ENCODE data around the gene PROSER3. TPM values are rescaled to one million over a fixed set of nuclear protein-coding genes. Genes with fewer than 3 reads are reported as not detected.

Gene PROSER3
- polyA plus RNA-seq, 4 donors = 1.8 to 15.0 (median 6.2) TPM

- DNase-seq (no peak), FAIRE-seq (no peak)
- H3K27me3 ChIP-seq (ENCODE audit: control insufficient read depth in 3 of 3, insufficient read depth in 3 of 3, low read length in 3 of 3) = no peaks in the 10 kb centered on the region
- H3K9me3 ChIP-seq (ENCODE audit: control insufficient read depth in 2 of 2, insufficient read depth in 1 of 2, low read depth in 1 of 2, low read length in 1 of 2) = no peaks in the 10 kb centered on the region
- H3K27ac ChIP-seq (ENCODE audit: low read depth in 1 of 3, low read length in 2 of 3) = no peak overlapping the region
- H3K4me3 ChIP-seq (ENCODE audit: low read depth in 1 of 3, low read length in 3 of 3) = no peak overlapping the region
- WGBS, 3 donors = 59 to 82% (median 71%) methylated on average over 8 of the region's 8 CpGs
- H3K4me1 ChIP-seq (ENCODE audit: control insufficient read depth in 3 of 3, insufficient read depth in 2 of 3, low read depth in 1 of 3, low read length in 2 of 3) = peaks cover 0 to 12% (median 0%) of the 10 kb centered on the region in 3 donors
- peaks cover 0 to 51% (median 4%) of the 10 kb centered on the region in 3 donors for H3K36me3 ChIP-seq (ENCODE audit: control insufficient read depth in 3 of 3, insufficient read depth in 2 of 3, low read depth in 1 of 3, low read length in 3 of 3)
Measured at GRCh38 chr19:35779033-35779432, 21.1 kb downstream of the PROSER3 start.

- no peak overlapping the region for H3K4me3 ChIP-seq (ENCODE audit: low read depth in 1 of 3, low read length in 3 of 3)
- 94 to 95% (median 94%) methylated on average over 16 of the region's 16 CpGs for WGBS, 3 donors
- H3K9me3 ChIP-seq (ENCODE audit: control insufficient read depth in 2 of 2, insufficient read depth in 1 of 2, low read depth in 1 of 2, low read length in 1 of 2) = no peaks in the 10 kb centered on the region
- H3K36me3 ChIP-seq (ENCODE audit: control insufficient read depth in 3 of 3, insufficient read depth in 2 of 3, low read depth in 1 of 3, low read length in 3 of 3) = peaks cover 0 to 53% (median 4%) of the 10 kb centered on the region in 3 donors
- H3K4me1 ChIP-seq (ENCODE audit: control insufficient read depth in 3 of 3, insufficient read depth in 2 of 3, low read depth in 1 of 3, low read length in 2 of 3) = peaks cover 0 to 9% (median 0%) of the 10 kb centered on the region in 3 donors
- no peak overlapping the region for H3K27ac ChIP-seq (ENCODE audit: low read depth in 1 of 3, low read length in 2 of 3)
- DNase-seq (no peak), FAIRE-seq (no peak)
- no peaks in the 10 kb centered on the region for H3K27me3 ChIP-seq (ENCODE audit: control insufficient read depth in 3 of 3, insufficient read depth in 3 of 3, low read length in 3 of 3)
Measured at GRCh38 chr19:35780058-35780457, 22.1 kb downstream of the PROSER3 start.

GRCh38 chr19:35780717-35781116, 22.7 kb downstream of the PROSER3 start:
- 92 to 95% (median 95%) methylated on average over 17 to 20 of the region's 20 CpGs for WGBS, 3 donors
- Histone ChIP-seq H3K4me3 (ENCODE audit: low read depth in 1 of 3, low read length in 3 of 3) (no peak overlapping the region), H3K27me3 (ENCODE audit: control insufficient read depth in 3 of 3, insufficient read depth in 3 of 3, low read length in 3 of 3) (no peaks in the 10 kb centered on the region), H3K4me1 (ENCODE audit: control insufficient read depth in 3 of 3, insufficient read depth in 2 of 3, low read depth in 1 of 3, low read length in 2 of 3) (peaks cover 0 to 11% (median 0%) of the 10 kb centered on the region in 3 donors), H3K27ac (ENCODE audit: low read depth in 1 of 3, low read length in 2 of 3) (no peak overlapping the region), H3K36me3 (ENCODE audit: control insufficient read depth in 3 of 3, insufficient read depth in 2 of 3, low read depth in 1 of 3, low read length in 3 of 3) (peaks cover 0 to 56% (median 4%) of the 10 kb centered on the region in 3 donors), H3K9me3 (ENCODE audit: control insufficient read depth in 2 of 2, insufficient read depth in 1 of 2, low read depth in 1 of 2, low read length in 1 of 2) (no peaks in the 10 kb centered on the region)
- FAIRE-seq (no peak), DNase-seq (no peak)

GRCh38 chr19:35781650-35782049, 23.7 kb downstream of the PROSER3 start:
- no peak overlapping the region for H3K27ac ChIP-seq (ENCODE audit: low read depth in 1 of 3, low read length in 2 of 3)
- no peak overlapping the region for H3K4me3 ChIP-seq (ENCODE audit: low read depth in 1 of 3, low read length in 3 of 3)
- WGBS, 3 donors = 82 to 94% (median 91%) methylated on average over 8 to 9 of the region's 9 CpGs
- H3K9me3 ChIP-seq (ENCODE audit: control insufficient read depth in 2 of 2, insufficient read depth in 1 of 2, low read depth in 1 of 2, low read length in 1 of 2) = no peaks in the 10 kb centered on the region
- FAIRE-seq = no peak
- H3K27me3 ChIP-seq (ENCODE audit: control insufficient read depth in 3 of 3, insufficient read depth in 3 of 3, low read length in 3 of 3) = no peaks in the 10 kb centered on the region
- H3K4me1 ChIP-seq (ENCODE audit: control insufficient read depth in 3 of 3, insufficient read depth in 2 of 3, low read depth in 1 of 3, low read length in 2 of 3) = peaks cover 0 to 13% (median 0%) of the 10 kb centered on the region in 3 donors
- DNase-seq = no peak
- H3K36me3 ChIP-seq (ENCODE audit: control insufficient read depth in 3 of 3, insufficient read depth in 2 of 3, low read depth in 1 of 3, low read length in 3 of 3) = peaks cover 0 to 56% (median 4%) of the 10 kb centered on the region in 3 donors

- Histone ChIP-seq H3K4me3 (ENCODE audit: low read depth in 1 of 3, low read length in 3 of 3) (no peak overlapping the region), H3K9me3 (ENCODE audit: control insufficient read depth in 2 of 2, insufficient read depth in 1 of 2, low read depth in 1 of 2, low read length in 1 of 2) (no peaks in the 10 kb centered on the region), H3K27ac (ENCODE audit: low read depth in 1 of 3, low read length in 2 of 3) (no peak overlapping the region), H3K4me1 (ENCODE audit: control insufficient read depth in 3 of 3, insufficient read depth in 2 of 3, low read depth in 1 of 3, low read length in 2 of 3) (peaks cover 0 to 14% (median 0%) of the 10 kb centered on the region in 3 donors), H3K36me3 (ENCODE audit: control insufficient read depth in 3 of 3, insufficient read depth in 2 of 3, low read depth in 1 of 3, low read length in 3 of 3) (peaks cover 0 to 55% (median 6%) of the 10 kb centered on the region in 3 donors), H3K27me3 (ENCODE audit: control insufficient read depth in 3 of 3, insufficient read depth in 3 of 3, low read length in 3 of 3) (no peaks in the 10 kb centered on the region)
- FAIRE-seq = no peak
- 95 to 97% (median 96%) methylated on average over 12 of the region's 12 CpGs for WGBS, 3 donors
- no peak for DNase-seq
Measured at GRCh38 chr19:35782589-35782988, 24.6 kb downstream of the PROSER3 start.

GRCh38 chr19:35783469-35784434, 25.8 kb downstream of the PROSER3 start:
- peaks cover 0 to 45% (median 6%) of the 10 kb centered on the region in 3 donors for H3K36me3 ChIP-seq (ENCODE audit: control insufficient read depth in 3 of 3, insufficient read depth in 2 of 3, low read depth in 1 of 3, low read length in 3 of 3)
- H3K4me3 ChIP-seq (ENCODE audit: low read depth in 1 of 3, low read length in 3 of 3) = no peak overlapping the region
- no peaks in the 10 kb centered on the region for H3K27me3 ChIP-seq (ENCODE audit: control insufficient read depth in 3 of 3, insufficient read depth in 3 of 3, low read length in 3 of 3)
- peaks cover 0 to 14% (median 0%) of the 10 kb centered on the region in 3 donors for H3K4me1 ChIP-seq (ENCODE audit: control insufficient read depth in 3 of 3, insufficient read depth in 2 of 3, low read depth in 1 of 3, low read length in 2 of 3)
- DNase-seq (no peak), FAIRE-seq (no peak)
- H3K9me3 ChIP-seq (ENCODE audit: control insufficient read depth in 2 of 2, insufficient read depth in 1 of 2, low read depth in 1 of 2, low read length in 1 of 2) = no peaks in the 10 kb centered on the region
- H3K27ac ChIP-seq (ENCODE audit: low read depth in 1 of 3, low read length in 2 of 3) = no peak overlapping the region
- WGBS, 3 donors = 79 to 86% (median 79%) methylated on average over 22 to 28 of the region's 28 CpGs

GRCh38 chr19:35784503-35785338, 26.7 kb downstream of the PROSER3 start:
- no peak for FAIRE-seq
- Histone ChIP-seq H3K4me3 (ENCODE audit: low read depth in 1 of 3, low read length in 3 of 3) (no peak overlapping the region), H3K4me1 (ENCODE audit: control insufficient read depth in 3 of 3, insufficient read depth in 2 of 3, low read depth in 1 of 3, low read length in 2 of 3) (peaks cover 0 to 14% (median 0%) of the 10 kb centered on the region in 3 donors), H3K27me3 (ENCODE audit: control insufficient read depth in 3 of 3, insufficient read depth in 3 of 3, low read length in 3 of 3) (no peaks in the 10 kb centered on the region), H3K27ac (ENCODE audit: low read depth in 1 of 3, low read length in 2 of 3) (no peak overlapping the region), H3K36me3 (ENCODE audit: control insufficient read depth in 3 of 3, insufficient read depth in 2 of 3, low read depth in 1 of 3, low read length in 3 of 3) (peaks cover 0 to 42% (median 6%) of the 10 kb centered on the region in 3 donors), H3K9me3 (ENCODE audit: control insufficient read depth in 2 of 2, insufficient read depth in 1 of 2, low read depth in 1 of 2, low read length in 1 of 2) (no peaks in the 10 kb centered on the region)
- WGBS, 3 donors = 83 to 94% (median 92%) methylated on average over 37 to 45 of the region's 45 CpGs
- DNase-seq = no peak

- Histone ChIP-seq H3K4me3 (ENCODE audit: low read depth in 1 of 3, low read length in 3 of 3) (no peak overlapping the region), H3K4me1 (ENCODE audit: control insufficient read depth in 3 of 3, insufficient read depth in 2 of 3, low read depth in 1 of 3, low read length in 2 of 3) (peaks cover 0 to 14% (median 0%) of the 10 kb centered on the region in 3 donors), H3K27me3 (ENCODE audit: control insufficient read depth in 3 of 3, insufficient read depth in 3 of 3, low read length in 3 of 3) (no peaks in the 10 kb centered on the region), H3K36me3 (ENCODE audit: control insufficient read depth in 3 of 3, insufficient read depth in 2 of 3, low read depth in 1 of 3, low read length in 3 of 3) (peaks cover 0 to 37% (median 4%) of the 10 kb centered on the region in 3 donors), H3K9me3 (ENCODE audit: control insufficient read depth in 2 of 2, insufficient read depth in 1 of 2, low read depth in 1 of 2, low read length in 1 of 2) (no peaks in the 10 kb centered on the region), H3K27ac (ENCODE audit: low read depth in 1 of 3, low read length in 2 of 3) (no peak overlapping the region)
- 91 to 98% (median 96%) methylated on average over 10 of the region's 10 CpGs for WGBS, 3 donors
- no peak for FAIRE-seq
- DNase-seq = no peak
Measured at GRCh38 chr19:35785339-35785627, 27.3 kb downstream of the PROSER3 start.
